ENCODE data around the gene GPR183.

GPR183 gene

GRCh38 chr13:99289674-99290337, 17.4 kb downstream of the GPR183 start:
- Histone ChIP-seq H4K5ac (ENCODE audit: low read length) (no peak overlapping the region), H3K4me1 (ENCODE audit: control insufficient read depth, low read depth, low read length) (no peaks in the 10 kb centered on the region), H2AK5ac (ENCODE audit: low read length) (no peak overlapping the region), H3K4ac (ENCODE audit: low read depth, low read length) (no peak overlapping the region), H3K56ac (ENCODE audit: low read length) (no peak overlapping the region), H3K36me3 (ENCODE audit: control insufficient read depth, insufficient read depth, low read length) (no peaks in the 10 kb centered on the region), H3K4me2 (ENCODE audit: low read length) (no peak overlapping the region), H3K9ac (ENCODE audit: low read length) (no peak overlapping the region), H3K27me3 (ENCODE audit: insufficient read depth, low read length, poor library complexity) (no peaks in the 10 kb centered on the region), H2BK5ac (ENCODE audit: low read length) (no peak overlapping the region), H2BK120ac (ENCODE audit: low read depth, low read length) (no peak overlapping the region), H3K23ac (ENCODE audit: low read length) (no peak overlapping the region), H3K4me3 (ENCODE audit: low read length) (no peak overlapping the region), H2BK15ac (replicated peaks; ENCODE audit: low read depth) (no peak overlapping the region), H3K79me1 (ENCODE audit: low read length) (peaks cover 3% of the 10 kb centered on the region), H4K8ac (ENCODE audit: low read depth, low read length) (no peak overlapping the region), H3K79me2 (ENCODE audit: control insufficient read depth, insufficient read depth, low read length) (no peaks in the 10 kb centered on the region), H3K27ac (ENCODE audit: low read depth, low read length) (no peak overlapping the region), H3K18ac (ENCODE audit: low read length) (no peak overlapping the region)
- DNase-seq, result no peak
- WGBS (ENCODE audit: extremely low coverage, insufficient coverage, low lambda C conversion rate), result no CpG with 5 or more reads among the region's 7 CpGs

- H3K4me2 ChIP-seq (ENCODE audit: low read length), result no peak overlapping the region
- no peak overlapping the region for H2BK15ac ChIP-seq (replicated peaks; ENCODE audit: low read depth)
- H3K9ac ChIP-seq (ENCODE audit: low read length), result no peak overlapping the region
- H3K27me3 ChIP-seq (ENCODE audit: insufficient read depth, low read length, poor library complexity), result no peaks in the 10 kb centered on the region
- no peak overlapping the region for H4K5ac ChIP-seq (ENCODE audit: low read length)
- no peaks in the 10 kb centered on the region for H3K79me2 ChIP-seq (ENCODE audit: control insufficient read depth, insufficient read depth, low read length)
- H3K27ac ChIP-seq (ENCODE audit: low read depth, low read length), result no peak overlapping the region
- no peaks in the 10 kb centered on the region for H3K36me3 ChIP-seq (ENCODE audit: control insufficient read depth, insufficient read depth, low read length)
- H2AK5ac ChIP-seq (ENCODE audit: low read length), result no peak overlapping the region
- no peak for DNase-seq
- no peak overlapping the region for H3K56ac ChIP-seq (ENCODE audit: low read length)
- no peak overlapping the region for H3K23ac ChIP-seq (ENCODE audit: low read length)
- no peak overlapping the region for H3K4ac ChIP-seq (ENCODE audit: low read depth, low read length)
- WGBS (ENCODE audit: extremely low coverage, insufficient coverage, low lambda C conversion rate), result 100% methylated on average over 1 of the region's 2 CpGs
- no peak overlapping the region for H3K18ac ChIP-seq (ENCODE audit: low read length)
- no peak overlapping the region for H3K4me3 ChIP-seq (ENCODE audit: low read length)
- H2BK120ac ChIP-seq (ENCODE audit: low read depth, low read length), result no peak overlapping the region
- H4K8ac ChIP-seq (ENCODE audit: low read depth, low read length), result no peak overlapping the region
- peaks cover 3% of the 10 kb centered on the region for H3K79me1 ChIP-seq (ENCODE audit: low read length)
- H2BK5ac ChIP-seq (ENCODE audit: low read length), result no peak overlapping the region
- H3K4me1 ChIP-seq (ENCODE audit: control insufficient read depth, low read depth, low read length), result no peaks in the 10 kb centered on the region
Observed at GRCh38 chr13:99289271-99289670, 17.9 kb downstream of the GPR183 start.

- Histone ChIP-seq H3K18ac (ENCODE audit: low read length) (no peak overlapping the region), H3K36me3 (ENCODE audit: control insufficient read depth, insufficient read depth, low read length) (no peaks in the 10 kb centered on the region), H2BK120ac (ENCODE audit: low read depth, low read length) (no peak overlapping the region), H3K27me3 (ENCODE audit: insufficient read depth, low read length, poor library complexity) (no peaks in the 10 kb centered on the region), H3K79me2 (ENCODE audit: control insufficient read depth, insufficient read depth, low read length) (no peaks in the 10 kb centered on the region), H3K4me1 (ENCODE audit: control insufficient read depth, low read depth, low read length) (no peaks in the 10 kb centered on the region), H3K4ac (ENCODE audit: low read depth, low read length) (no peak overlapping the region), H4K8ac (ENCODE audit: low read depth, low read length) (no peak overlapping the region), H2AK5ac (ENCODE audit: low read length) (no peak overlapping the region), H3K79me1 (ENCODE audit: low read length) (peaks cover 3% of the 10 kb centered on the region), H3K23ac (ENCODE audit: low read length) (no peak overlapping the region), H3K9ac (ENCODE audit: low read length) (no peak overlapping the region), H3K27ac (ENCODE audit: low read depth, low read length) (no peak overlapping the region), H2BK5ac (ENCODE audit: low read length) (no peak overlapping the region), H3K4me2 (ENCODE audit: low read length) (no peak overlapping the region), H4K5ac (ENCODE audit: low read length) (no peak overlapping the region), H2BK15ac (replicated peaks; ENCODE audit: low read depth) (no peak overlapping the region), H3K56ac (ENCODE audit: low read length) (no peak overlapping the region), H3K4me3 (ENCODE audit: low read length) (no peak overlapping the region)
- no CpG with 5 or more reads among the region's 2 CpGs for WGBS (ENCODE audit: extremely low coverage, insufficient coverage, low lambda C conversion rate)
- no peak for DNase-seq
Observed at GRCh38 chr13:99288089-99288488, 19.1 kb downstream of the GPR183 start.

- Histone ChIP-seq H3K18ac (ENCODE audit: low read length) (no peak overlapping the region), H3K79me2 (ENCODE audit: control insufficient read depth, insufficient read depth, low read length) (no peaks in the 10 kb centered on the region), H3K36me3 (ENCODE audit: control insufficient read depth, insufficient read depth, low read length) (no peaks in the 10 kb centered on the region), H3K4me2 (ENCODE audit: low read length) (no peak overlapping the region), H2AK5ac (ENCODE audit: low read length) (no peak overlapping the region), H3K9ac (ENCODE audit: low read length) (no peak overlapping the region), H3K4me3 (ENCODE audit: low read length) (no peak overlapping the region), H3K4ac (ENCODE audit: low read depth, low read length) (no peak overlapping the region), H2BK5ac (ENCODE audit: low read length) (no peak overlapping the region), H2BK120ac (ENCODE audit: low read depth, low read length) (no peak overlapping the region), H4K5ac (ENCODE audit: low read length) (no peak overlapping the region), H3K27ac (ENCODE audit: low read depth, low read length) (no peak overlapping the region), H2BK15ac (replicated peaks; ENCODE audit: low read depth) (no peak overlapping the region), H3K56ac (ENCODE audit: low read length) (no peak overlapping the region), H3K79me1 (ENCODE audit: low read length) (peaks cover 3% of the 10 kb centered on the region), H3K27me3 (ENCODE audit: insufficient read depth, low read length, poor library complexity) (no peaks in the 10 kb centered on the region), H3K4me1 (ENCODE audit: control insufficient read depth, low read depth, low read length) (no peaks in the 10 kb centered on the region), H4K8ac (ENCODE audit: low read depth, low read length) (no peak overlapping the region), H3K23ac (ENCODE audit: low read length) (no peak overlapping the region)
- no CpG with 5 or more reads among the region's 4 CpGs for WGBS (ENCODE audit: extremely low coverage, insufficient coverage, low lambda C conversion rate)
- no peak for DNase-seq
Observed at GRCh38 chr13:99287551-99287950, 19.6 kb downstream of the GPR183 start.

- H3K4me3 ChIP-seq (ENCODE audit: low read length), result no peak overlapping the region
- no peaks in the 10 kb centered on the region for H3K36me3 ChIP-seq (ENCODE audit: control insufficient read depth, insufficient read depth, low read length)
- H2AK5ac ChIP-seq (ENCODE audit: low read length), result no peak overlapping the region
- H3K27ac ChIP-seq (ENCODE audit: low read depth, low read length), result no peak overlapping the region
- peaks cover 6% of the 10 kb centered on the region for H3K79me1 ChIP-seq (ENCODE audit: low read length)
- no peak overlapping the region for H3K4me2 ChIP-seq (ENCODE audit: low read length)
- no peak overlapping the region for H4K8ac ChIP-seq (ENCODE audit: low read depth, low read length)
- DNase-seq, result no peak
- no peak overlapping the region for H3K23ac ChIP-seq (ENCODE audit: low read length)
- H2BK15ac ChIP-seq (replicated peaks; ENCODE audit: low read depth), result no peak overlapping the region
- no peak overlapping the region for H2BK120ac ChIP-seq (ENCODE audit: low read depth, low read length)
- no peak overlapping the region for H2BK5ac ChIP-seq (ENCODE audit: low read length)
- H3K18ac ChIP-seq (ENCODE audit: low read length), result no peak overlapping the region
- no peak overlapping the region for H3K4ac ChIP-seq (ENCODE audit: low read depth, low read length)
- H3K4me1 ChIP-seq (ENCODE audit: control insufficient read depth, low read depth, low read length), result no peaks in the 10 kb centered on the region
- no peaks in the 10 kb centered on the region for H3K27me3 ChIP-seq (ENCODE audit: insufficient read depth, low read length, poor library complexity)
- WGBS (ENCODE audit: extremely low coverage, insufficient coverage, low lambda C conversion rate), result no CpG with 5 or more reads among the region's 10 CpGs
- no peak overlapping the region for H3K9ac ChIP-seq (ENCODE audit: low read length)
- H3K79me2 ChIP-seq (ENCODE audit: control insufficient read depth, insufficient read depth, low read length), result no peaks in the 10 kb centered on the region
- no peak overlapping the region for H3K56ac ChIP-seq (ENCODE audit: low read length)
- H4K5ac ChIP-seq (ENCODE audit: low read length), result no peak overlapping the region
Observed at GRCh38 chr13:99285432-99286182, 21.6 kb downstream of the GPR183 start.

All from mesendoderm (in vitro differentiated cells).